NB4 (cell line): ENCODE measurements around the gene TTLL13.
A peak's percentile ranks its signal among the peaks of the same experiment; 100 is the strongest.

Experiments
- POLR2A ChIP-seq: IDR thresholded peaks from 2 replicates; pipeline ENCODE4 v1.6.1; 2011; ENCODE audit warnings: mild to moderate bottlenecking; ENCODE audit not compliant: insufficient read length; ENCODE audit errors: extremely low read depth
- TF ChIP-seq, protein P1 (sequence below): IDR thresholded peaks from one replicate; pipeline ENCODE4 v1.5.1; 2012; ENCODE audit warnings: low read depth, low read length
- TF ChIP-seq, protein P2 (sequence below): IDR thresholded peaks from 2 replicates; pipeline ENCODE4 v1.6.1; 2011; ENCODE audit warnings: low read depth, low read length

DNA sequence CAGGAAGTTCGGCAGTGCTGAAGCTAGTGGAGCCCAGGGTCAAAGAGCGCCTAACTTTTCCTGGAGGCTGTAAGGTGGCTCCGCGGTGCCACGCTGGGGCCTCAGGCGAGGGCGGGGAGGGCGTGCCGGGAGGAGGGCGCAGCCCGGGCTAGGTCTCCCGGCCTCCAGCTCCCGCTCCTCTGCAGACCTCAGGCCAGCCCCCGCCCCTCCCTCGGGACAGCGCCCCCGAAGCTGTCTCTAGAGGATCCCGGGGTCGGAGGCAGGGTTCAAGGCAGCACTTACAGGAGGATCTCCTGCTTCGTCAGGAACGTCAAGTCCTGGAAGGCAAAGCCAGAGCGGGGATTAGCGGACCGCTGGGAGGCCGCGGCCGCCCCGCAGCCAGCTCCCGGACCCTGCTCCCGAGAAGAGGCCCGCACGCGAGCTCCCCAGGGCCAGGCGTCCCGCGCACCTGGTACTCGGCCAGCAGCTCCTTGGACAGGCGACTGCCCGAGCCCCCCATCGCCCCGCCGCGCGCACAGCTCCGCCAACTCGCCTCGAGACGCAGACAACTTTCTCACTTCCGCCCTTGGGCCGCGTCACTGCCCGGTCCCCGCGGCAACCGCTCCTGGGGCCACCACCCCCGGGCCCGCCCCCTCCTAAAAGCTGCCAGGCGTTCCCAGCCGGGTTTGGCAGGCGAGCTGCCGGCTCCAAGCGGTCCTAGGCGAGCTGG lies 15.8 kb upstream of the TTLL13 start, which contains the start of gene CIB1:
- peak; percentile 74 for TF ChIP-seq POLR2A
- TF ChIP-seq, protein P1, sequence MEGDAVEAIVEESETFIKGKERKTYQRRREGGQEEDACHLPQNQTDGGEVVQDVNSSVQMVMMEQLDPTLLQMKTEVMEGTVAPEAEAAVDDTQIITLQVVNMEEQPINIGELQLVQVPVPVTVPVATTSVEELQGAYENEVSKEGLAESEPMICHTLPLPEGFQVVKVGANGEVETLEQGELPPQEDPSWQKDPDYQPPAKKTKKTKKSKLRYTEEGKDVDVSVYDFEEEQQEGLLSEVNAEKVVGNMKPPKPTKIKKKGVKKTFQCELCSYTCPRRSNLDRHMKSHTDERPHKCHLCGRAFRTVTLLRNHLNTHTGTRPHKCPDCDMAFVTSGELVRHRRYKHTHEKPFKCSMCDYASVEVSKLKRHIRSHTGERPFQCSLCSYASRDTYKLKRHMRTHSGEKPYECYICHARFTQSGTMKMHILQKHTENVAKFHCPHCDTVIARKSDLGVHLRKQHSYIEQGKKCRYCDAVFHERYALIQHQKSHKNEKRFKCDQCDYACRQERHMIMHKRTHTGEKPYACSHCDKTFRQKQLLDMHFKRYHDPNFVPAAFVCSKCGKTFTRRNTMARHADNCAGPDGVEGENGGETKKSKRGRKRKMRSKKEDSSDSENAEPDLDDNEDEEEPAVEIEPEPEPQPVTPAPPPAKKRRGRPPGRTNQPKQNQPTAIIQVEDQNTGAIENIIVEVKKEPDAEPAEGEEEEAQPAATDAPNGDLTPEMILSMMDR, result no peak
- TF ChIP-seq, protein P2, sequence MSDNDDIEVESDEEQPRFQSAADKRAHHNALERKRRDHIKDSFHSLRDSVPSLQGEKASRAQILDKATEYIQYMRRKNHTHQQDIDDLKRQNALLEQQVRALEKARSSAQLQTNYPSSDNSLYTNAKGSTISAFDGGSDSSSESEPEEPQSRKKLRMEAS, result peak; percentile 45; the same call in 1 of the 2 replicates
